Liver (tissue), 3 donors: ENCODE results near the gene ERVFRD-1.

Experiments used
- HNF4A ChIP-seq, 2 donors: conservative IDR thresholded peaks; 2 replicates each; pipeline ENCODE4 v1.6.1; 2016; ENCODE audit warnings: antibody characterized with exemption in 2 of 2, mild to moderate bottlenecking in 2 of 2
- JUND ChIP-seq, 2 donors: IDR thresholded peaks; 2 replicates each; pipeline ENCODE4 v1.6.1; 2016; ENCODE audit warnings: antibody characterized with exemption in 2 of 2
- RAD21 ChIP-seq, 2 donors: IDR thresholded peaks; 2 replicates each; pipeline ENCODE4 v1.6.1; 2016; ENCODE audit warnings: antibody characterized with exemption in 2 of 2, mild to moderate bottlenecking in 2 of 2
- RXRA ChIP-seq, 2 donors: IDR thresholded peaks; 2 replicates each; pipeline ENCODE4 v1.6.1; 2017 to 2018; ENCODE audit warnings: antibody characterized with exemption in 2 of 2, mild to moderate bottlenecking in 1 of 2
- SP1 ChIP-seq: IDR thresholded peaks from 2 replicates; pipeline ENCODE4 v1.6.1; 2018; ENCODE audit warnings: antibody characterized with exemption, mild to moderate bottlenecking
- TAF1 ChIP-seq: conservative IDR thresholded peaks from 2 replicates; pipeline ENCODE4 v1.6.1; 2016; ENCODE audit warnings: antibody characterized with exemption, mild to moderate bottlenecking
- YY1 ChIP-seq: IDR thresholded peaks from 2 replicates; pipeline ENCODE4 v1.6.1; 2016; ENCODE audit warnings: antibody characterized with exemption, mild to moderate bottlenecking
- TF ChIP-seq, protein P1 (sequence below): IDR thresholded peaks from 2 replicates; pipeline ENCODE4 v1.6.1; 2016; ENCODE audit warnings: antibody characterized with exemption
- TF ChIP-seq, protein P2 (sequence below): fragments of 150-350 bp; IDR thresholded peaks from 2 replicates; pipeline ENCODE4 v1.5.1; 2017; ENCODE audit warnings: improper control_type of control experiment, low read depth, low read length; ENCODE audit not compliant: missing input control
- TF ChIP-seq, protein P3 (sequence below): IDR thresholded peaks from 2 replicates; pipeline ENCODE4 v1.6.1; 2016; ENCODE audit warnings: antibody characterized with exemption, mild to moderate bottlenecking
- donor health status: healthy.
- donor health status: healthy.

- TF ChIP-seq, protein P1, sequence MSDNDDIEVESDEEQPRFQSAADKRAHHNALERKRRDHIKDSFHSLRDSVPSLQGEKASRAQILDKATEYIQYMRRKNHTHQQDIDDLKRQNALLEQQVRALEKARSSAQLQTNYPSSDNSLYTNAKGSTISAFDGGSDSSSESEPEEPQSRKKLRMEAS: no peak
- TF ChIP-seq, protein P2, sequence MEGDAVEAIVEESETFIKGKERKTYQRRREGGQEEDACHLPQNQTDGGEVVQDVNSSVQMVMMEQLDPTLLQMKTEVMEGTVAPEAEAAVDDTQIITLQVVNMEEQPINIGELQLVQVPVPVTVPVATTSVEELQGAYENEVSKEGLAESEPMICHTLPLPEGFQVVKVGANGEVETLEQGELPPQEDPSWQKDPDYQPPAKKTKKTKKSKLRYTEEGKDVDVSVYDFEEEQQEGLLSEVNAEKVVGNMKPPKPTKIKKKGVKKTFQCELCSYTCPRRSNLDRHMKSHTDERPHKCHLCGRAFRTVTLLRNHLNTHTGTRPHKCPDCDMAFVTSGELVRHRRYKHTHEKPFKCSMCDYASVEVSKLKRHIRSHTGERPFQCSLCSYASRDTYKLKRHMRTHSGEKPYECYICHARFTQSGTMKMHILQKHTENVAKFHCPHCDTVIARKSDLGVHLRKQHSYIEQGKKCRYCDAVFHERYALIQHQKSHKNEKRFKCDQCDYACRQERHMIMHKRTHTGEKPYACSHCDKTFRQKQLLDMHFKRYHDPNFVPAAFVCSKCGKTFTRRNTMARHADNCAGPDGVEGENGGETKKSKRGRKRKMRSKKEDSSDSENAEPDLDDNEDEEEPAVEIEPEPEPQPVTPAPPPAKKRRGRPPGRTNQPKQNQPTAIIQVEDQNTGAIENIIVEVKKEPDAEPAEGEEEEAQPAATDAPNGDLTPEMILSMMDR: no peak
- TF ChIP-seq SP1: no peak
- TF ChIP-seq, protein P3, sequence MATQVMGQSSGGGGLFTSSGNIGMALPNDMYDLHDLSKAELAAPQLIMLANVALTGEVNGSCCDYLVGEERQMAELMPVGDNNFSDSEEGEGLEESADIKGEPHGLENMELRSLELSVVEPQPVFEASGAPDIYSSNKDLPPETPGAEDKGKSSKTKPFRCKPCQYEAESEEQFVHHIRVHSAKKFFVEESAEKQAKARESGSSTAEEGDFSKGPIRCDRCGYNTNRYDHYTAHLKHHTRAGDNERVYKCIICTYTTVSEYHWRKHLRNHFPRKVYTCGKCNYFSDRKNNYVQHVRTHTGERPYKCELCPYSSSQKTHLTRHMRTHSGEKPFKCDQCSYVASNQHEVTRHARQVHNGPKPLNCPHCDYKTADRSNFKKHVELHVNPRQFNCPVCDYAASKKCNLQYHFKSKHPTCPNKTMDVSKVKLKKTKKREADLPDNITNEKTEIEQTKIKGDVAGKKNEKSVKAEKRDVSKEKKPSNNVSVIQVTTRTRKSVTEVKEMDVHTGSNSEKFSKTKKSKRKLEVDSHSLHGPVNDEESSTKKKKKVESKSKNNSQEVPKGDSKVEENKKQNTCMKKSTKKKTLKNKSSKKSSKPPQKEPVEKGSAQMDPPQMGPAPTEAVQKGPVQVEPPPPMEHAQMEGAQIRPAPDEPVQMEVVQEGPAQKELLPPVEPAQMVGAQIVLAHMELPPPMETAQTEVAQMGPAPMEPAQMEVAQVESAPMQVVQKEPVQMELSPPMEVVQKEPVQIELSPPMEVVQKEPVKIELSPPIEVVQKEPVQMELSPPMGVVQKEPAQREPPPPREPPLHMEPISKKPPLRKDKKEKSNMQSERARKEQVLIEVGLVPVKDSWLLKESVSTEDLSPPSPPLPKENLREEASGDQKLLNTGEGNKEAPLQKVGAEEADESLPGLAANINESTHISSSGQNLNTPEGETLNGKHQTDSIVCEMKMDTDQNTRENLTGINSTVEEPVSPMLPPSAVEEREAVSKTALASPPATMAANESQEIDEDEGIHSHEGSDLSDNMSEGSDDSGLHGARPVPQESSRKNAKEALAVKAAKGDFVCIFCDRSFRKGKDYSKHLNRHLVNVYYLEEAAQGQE: no peak
- no peak for TF ChIP-seq HNF4A (conservative IDR thresholded peaks at IDR 0.05)
- no peak for TF ChIP-seq RAD21 (IDR thresholded peaks at IDR 0.05)
- no peak for TF ChIP-seq RXRA (IDR thresholded peaks at IDR 0.05)
- no peak for TF ChIP-seq TAF1
- TF ChIP-seq YY1: no peak
- TF ChIP-seq JUND (IDR thresholded peaks at IDR 0.05): no peak
Observed at GRCh38 chr6:11054722-11055121, 56.8 kb downstream of the ERVFRD-1 start.
